T-helper 9 cell (primary cell): ENCODE data around the gene CTSG.
"Not testable (repeated sequence)": the region's sequence is repeated elsewhere in the genome, so short reads cannot be mapped to it uniquely, and the experiment has no call there.

ENCODE experiments used
- DNase-seq: peaks from one replicate; pipeline ENCODE4 v3.0.0-alpha.2; 2020

The CTSG gene

DNA sequence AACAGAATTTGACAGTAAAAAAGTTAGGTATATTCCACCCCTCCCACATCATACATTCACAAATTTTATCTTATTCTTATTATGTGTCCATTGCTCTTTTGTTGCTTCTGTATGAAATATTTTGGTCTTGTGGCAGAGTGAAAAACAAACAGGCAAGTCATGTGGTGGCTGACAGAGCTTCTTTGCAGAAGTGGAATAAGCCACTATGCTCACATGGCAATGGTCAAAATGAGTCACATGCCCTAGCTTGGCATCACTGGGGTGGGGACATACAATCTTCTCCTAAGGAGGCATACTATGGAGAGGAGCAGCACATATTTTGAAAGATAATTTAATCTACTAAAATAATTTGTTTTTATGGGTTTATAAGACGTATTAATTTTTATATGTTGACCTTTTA is 40.3 kb downstream of the CTSG start:
- no peak for DNase-seq

DNA sequence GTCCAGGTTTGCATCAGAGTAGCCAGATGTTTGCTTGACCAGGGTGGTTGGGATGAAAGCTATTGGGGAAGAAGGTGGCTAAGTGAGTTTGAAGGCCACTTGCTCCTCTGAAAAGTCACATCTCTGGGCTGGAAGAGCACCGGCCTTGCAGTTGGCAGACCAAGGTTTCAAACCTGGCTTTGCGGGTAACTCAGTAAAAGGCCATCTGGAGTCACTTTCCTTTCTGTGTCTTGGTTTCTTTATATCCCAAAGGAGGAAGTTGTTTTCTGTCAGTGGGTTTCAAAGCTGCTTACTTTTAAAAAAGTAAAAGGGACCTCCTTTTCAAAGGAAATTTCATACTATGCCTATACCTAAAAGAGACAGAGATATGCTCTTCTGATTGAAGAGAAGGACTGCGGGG is 41.8 kb downstream of the CTSG start:
- no peak for DNase-seq

DNA sequence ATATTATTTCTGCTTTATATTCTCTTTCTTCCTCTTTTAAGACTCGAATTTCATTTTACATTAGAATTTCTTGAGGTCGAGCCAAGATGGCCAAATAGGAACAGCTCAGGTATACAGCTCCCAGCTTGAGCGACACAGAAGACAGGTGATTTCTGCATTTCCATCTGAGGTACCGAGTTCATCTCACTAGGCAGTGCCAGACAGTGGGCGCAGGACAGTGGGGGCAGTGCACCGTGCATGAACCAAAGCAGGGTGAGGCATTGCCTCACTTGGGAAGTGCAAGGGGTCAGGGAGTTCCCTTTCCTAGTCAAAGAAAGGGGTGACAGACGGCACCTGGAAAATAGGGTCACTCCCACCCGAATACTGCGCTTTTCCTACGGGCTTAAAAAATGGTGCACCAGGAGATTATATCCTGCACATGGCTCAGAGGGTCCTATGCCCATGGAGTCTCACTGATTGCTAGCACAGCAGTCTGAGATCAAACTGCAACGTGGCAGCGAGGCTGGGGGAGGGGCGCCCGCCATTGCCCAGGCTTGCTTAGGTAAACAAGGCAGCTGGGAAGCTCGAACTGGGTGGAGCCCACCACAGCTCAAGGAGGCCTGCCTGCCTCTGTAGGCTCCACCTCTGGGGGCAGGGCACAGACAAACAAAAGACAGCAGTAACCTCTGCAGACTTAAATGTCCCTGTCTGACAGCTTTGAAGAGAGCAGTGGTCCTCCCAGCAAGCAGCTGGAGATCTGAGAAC is 50.0 kb downstream of the CTSG start:
- not testable (repeated sequence) for DNase-seq
